Measurements from ENCODE around the gene RNF121. TPM values are rescaled to one million over a fixed set of nuclear protein-coding genes. Genes with fewer than 3 reads are reported as not detected.

Gene RNF121
- total and polyA plus RNA-seq, 2 of the 8 experiments (the other 6 are each of a cell fraction or from before 2014, with no cell fraction given) = 39.7 to 51.6 TPM

GRCh38 chr11:71937826-71938225 is 9.0 kb downstream of the RNF121 start:
- Histone ChIP-seq H3K36me3 (ENCODE audit: control insufficient read depth in 2 of 4, insufficient read depth in 4 of 4, low read length in 3 of 4) (no peaks in the 10 kb centered on the region; a peak in 1 of 8 replicates), H2BK12ac (ENCODE audit: low read depth, low read length) (no peak overlapping the region), H4K20me1 (replicated peaks in 1 of 2; ENCODE audit: control insufficient read depth in 1 of 2, insufficient read depth in 2 of 2, low read length in 2 of 2) (peaks cover 9 to 15% of the 10 kb centered on the region in 2 experiments), H3K79me2 (ENCODE audit: control insufficient read depth in 1 of 2, insufficient read depth in 2 of 2, low read length in 2 of 2) (peaks cover 12 to 84% of the 10 kb centered on the region in 2 experiments), H2BK120ac (replicated peaks; ENCODE audit: low read depth, low read length) (no peak overlapping the region), H3K4me2 (ENCODE audit: insufficient read depth in 1 of 2, low read depth in 2 of 2, low read length in 2 of 2) (no peak overlapping the region), H3K23ac (ENCODE audit: insufficient read length) (no peak overlapping the region), H4K91ac (replicated peaks; ENCODE audit: insufficient read length, low read length) (no peak overlapping the region), H4K8ac (ENCODE audit: extremely low read depth, insufficient read depth, low read length) (no peak overlapping the region), H2BK20ac (ENCODE audit: low read length) (no peak overlapping the region), H2BK15ac (ENCODE audit: low read length) (no peak overlapping the region), H3K9me3 (ENCODE audit: insufficient read depth in 2 of 2, low read depth in 1 of 2, low read length in 1 of 2) (no peaks in the 10 kb centered on the region), H3K9ac (replicated peaks in 1 of 4; ENCODE audit: extremely low read depth in 1 of 4, low read depth in 3 of 4, low read length in 3 of 4) (no peak overlapping the region; a peak in 1 of 7 replicates), H3K14ac (ENCODE audit: insufficient read length) (no peak overlapping the region), H2AFZ (ENCODE audit: low read length) (no peak overlapping the region), H3K79me1 (ENCODE audit: low read depth, low read length) (peaks cover 13% of the 10 kb centered on the region), H3K23me2 (ENCODE audit: low read depth, low read length) (no peaks in the 10 kb centered on the region), H2AK5ac (ENCODE audit: low read depth, low read length) (no peak overlapping the region), H3K4me3 (ENCODE audit: extremely low read depth in 1 of 4, insufficient read depth in 2 of 4, low read depth in 3 of 4, low read length in 4 of 4) (no peak overlapping the region), H3K18ac (ENCODE audit: extremely low read depth, low read length) (no peak overlapping the region), H3K27me3 (replicated peaks in 1 of 4; ENCODE audit: control insufficient read depth in 3 of 4, extremely low read depth in 1 of 4, insufficient read depth in 3 of 4, low read length in 3 of 4) (no peaks in the 10 kb centered on the region), H3K4ac (replicated peaks; ENCODE audit: insufficient read length, low read depth, low read length) (no peak overlapping the region), H3K4me1 (replicated peaks in 1 of 4; ENCODE audit: control insufficient read depth in 3 of 4, insufficient read depth in 4 of 4, low read length in 3 of 4) (no peaks in the 10 kb centered on the region), H3K56ac (replicated peaks; ENCODE audit: insufficient read length, low read depth, low read length) (no peak overlapping the region), H2BK5ac (ENCODE audit: low read depth, low read length) (no peak overlapping the region), H4K5ac (ENCODE audit: insufficient read length, low read depth, low read length) (no peak overlapping the region), H3K27ac (ENCODE audit: low read depth, low read length) (no peak overlapping the region)
- DNase-seq (ENCODE audit: low read depth in 1 of 2, low spot score in 2 of 2) = no peak
- FAIRE-seq = no peak
- 88% methylated on average over 1 of the region's 1 CpG; no CpG with 5 or more reads in 1 of the 2 experiments for WGBS, 2 experiments (ENCODE audit: extremely low coverage in 1 of 2, insufficient coverage in 1 of 2, insufficient read length in 1 of 2, insufficient replicate concordance in 2 of 2, low coverage in 1 of 2, low lambda C conversion rate in 2 of 2, missing lambda C conversion rate in 1 of 2)
- ChIA-PET POLR2A (ENCODE audit: partially characterized antibody) (interaction anchor here (1.6 kb wide), 1 partner anchor 9 kb away, joined by 9 read pairs; the partner anchor contains the start of genes RNF121 and XNDC1N), CTCF (ENCODE audit: partially characterized antibody) (interaction anchor here (1.1 to 1.6 kb wide), 2 partner anchors 10 to 11 kb away, joined by 9 read pairs; partner anchors contain the start of gene XNDC1N)
- TF ChIP-seq ASH2L (IDR thresholded peaks at IDR 0.05; ENCODE audit: low read length) (no peak), RXRA (IDR thresholded peaks at IDR 0.05; ENCODE audit: insufficient read depth, low read depth, low read length) (no peak), FOSL1 (IDR thresholded peaks at IDR 0.05; ENCODE audit: insufficient read depth, low read depth, low read length) (no peak)

Measured in H1 (cell line).